SK-N-SH treated with all-trans-retinoic acid at 6 μM for 48 hours (cell line): ENCODE measurements around the gene ADAMTS9.

Experiments
- ARNTL ChIP-seq: fragments of 450-650 bp; formaldehyde crosslinking; IDR thresholded peaks from 2 replicates; pipeline ENCODE4 v1.5.0; 2020; ENCODE audit warnings: low read depth, mild to moderate bottlenecking, moderate library complexity, borderline replicate concordance
- CREB5 ChIP-seq: fragments of 250-450 bp; sonication (Bioruptor Pico); IDR thresholded peaks from 2 replicates; pipeline ENCODE4 v1.5.1; 2020; ENCODE audit warnings: low read depth, mild to moderate bottlenecking, moderate library complexity
- CSDC2 ChIP-seq: fragments of 250-450 bp; sonication (Bioruptor Pico); IDR thresholded peaks from 2 replicates; pipeline ENCODE4 v1.5.0; 2020; ENCODE audit warnings: mild to moderate bottlenecking, moderate library complexity
- ISL1 ChIP-seq: fragments of 250-450 bp; sonication (Bioruptor Pico); IDR thresholded peaks from 2 replicates; pipeline ENCODE4 v2.1.2; 2022; ENCODE audit warnings: mild to moderate bottlenecking, moderate library complexity
- OSR1 ChIP-seq: fragments of 250-450 bp; sonication (Bioruptor Pico); IDR thresholded peaks from 2 replicates; pipeline ENCODE4 v1.8.0; 2022; ENCODE audit warnings: moderate library complexity, mild to moderate bottlenecking, inconsistent platforms
- PATZ1 ChIP-seq: fragments of 250-450 bp; sonication (Bioruptor Pico); IDR thresholded peaks from 2 replicates; pipeline ENCODE4 v1.8.0; 2020; ENCODE audit warnings: mild to moderate bottlenecking, moderate library complexity, borderline replicate concordance
- PPARA ChIP-seq: fragments of 250-450 bp; sonication (Bioruptor Pico); IDR thresholded peaks from 2 replicates; pipeline ENCODE4 v1.5.0; 2020; ENCODE audit warnings: mild to moderate bottlenecking, borderline replicate concordance
- SNAI2 ChIP-seq: fragments of 250-450 bp; sonication (Bioruptor Pico); IDR thresholded peaks from 2 replicates; pipeline ENCODE4 v1.5.0; 2020; ENCODE audit warnings: mild to moderate bottlenecking, moderate library complexity
- TSHZ2 ChIP-seq: fragments of 250-450 bp; sonication (Bioruptor Pico); IDR thresholded peaks from 2 replicates; pipeline ENCODE4 v1.5.0; 2020; ENCODE audit warnings: mild to moderate bottlenecking, moderate library complexity
- ZFP3 ChIP-seq: fragments of 250-450 bp; sonication (Bioruptor Pico); IDR thresholded peaks from 2 replicates; pipeline ENCODE4 v1.5.0; 2020; ENCODE audit warnings: mild to moderate bottlenecking, moderate library complexity
- ZFP30 ChIP-seq: fragments of 450-650 bp; formaldehyde crosslinking; IDR thresholded peaks from 2 replicates; pipeline ENCODE4 v1.5.0; 2022; ENCODE audit warnings: mild to moderate bottlenecking, moderate library complexity
- ZNF70 ChIP-seq: fragments of 450-650 bp; formaldehyde crosslinking; IDR thresholded peaks from 2 replicates; pipeline ENCODE4 v1.5.0; 2020; ENCODE audit warnings: mild to moderate bottlenecking, moderate library complexity
- ZNF8 ChIP-seq: fragments of 450-650 bp; formaldehyde crosslinking; IDR thresholded peaks from 2 replicates; pipeline ENCODE4 v1.5.0; 2020; ENCODE audit warnings: mild to moderate bottlenecking, moderate library complexity

GRCh38 chr3:64664397-64664796, 23.4 kb downstream of the ADAMTS9 start:
- TF ChIP-seq ZNF8 (peak; percentile 80), ZNF70 (no peak), ZFP30 (CRISPR knock-in tag) (no peak), ARNTL (CRISPR knock-in tag) (no peak), PPARA (no peak), CREB5 (CRISPR knock-in tag) (no peak), PATZ1 (no peak), CSDC2 (CRISPR knock-in tag) (no peak), SNAI2 (CRISPR knock-in tag) (no peak), OSR1 (no peak), TSHZ2 (no peak), ZFP3 (CRISPR knock-in tag) (no peak), ISL1 (no peak)
